H9 (cell line): ENCODE results near the gene BCKDHA. TPM values are rescaled to one million over a fixed set of nuclear protein-coding genes. Genes with fewer than 3 reads are reported as not detected.
A peak's percentile ranks its signal among the peaks of the same experiment; 100 is the strongest.

Experiments
- DNase-seq: peaks from one replicate; pipeline ENCODE4 v3.0.0-alpha.2; 2017
- H2AFZ ChIP-seq: one replicate; pipeline ENCODE4 v1.6.1; 2013; ENCODE audit warnings: mild to moderate bottlenecking, low read length, control low read depth, moderate library complexity
- H2AK5ac ChIP-seq: 2 replicates; pipeline ENCODE4 v1.6.1; 2013; ENCODE audit warnings: low read length, control low read depth, mixed read lengths; ENCODE audit not compliant: insufficient read length
- H2BK120ac ChIP-seq: one replicate; pipeline ENCODE4 v1.6.1; 2013; ENCODE audit warnings: low read depth, mild to moderate bottlenecking, low read length, control low read depth, inconsistent platforms; ENCODE audit not compliant: poor library complexity, severe bottlenecking
- H2BK12ac ChIP-seq: 2 replicates; pipeline ENCODE4 v1.6.1; 2013; ENCODE audit warnings: low read length, control low read depth, mixed read lengths, low read depth; ENCODE audit not compliant: insufficient read length
- H2BK15ac ChIP-seq: 2 replicates; pipeline ENCODE4 v1.6.1; 2013; ENCODE audit warnings: low read depth, low read length, control low read depth
- H2BK20ac ChIP-seq: one replicate; pipeline ENCODE4 v1.6.1; 2013; ENCODE audit warnings: low read depth, mild to moderate bottlenecking, low read length, control low read depth, inconsistent platforms; ENCODE audit not compliant: poor library complexity, severe bottlenecking
- H2BK5ac ChIP-seq: 2 replicates; pipeline ENCODE4 v1.6.1; 2013; ENCODE audit warnings: low read length, control low read depth, mixed read lengths; ENCODE audit not compliant: insufficient read length
- H3K14ac ChIP-seq: 2 replicates; pipeline ENCODE4 v1.6.1; 2013; ENCODE audit warnings: low read length, control low read depth; ENCODE audit not compliant: insufficient read depth
- H3K18ac ChIP-seq: 2 replicates; pipeline ENCODE4 v1.6.1; 2013; ENCODE audit warnings: low read depth, mild to moderate bottlenecking, mixed read lengths, low read length, control low read depth; ENCODE audit not compliant: insufficient read length
- H3K23ac ChIP-seq: 2 replicates; pipeline ENCODE4 v1.6.1; 2013; ENCODE audit warnings: low read length, control low read depth, mixed read lengths, low read depth; ENCODE audit not compliant: insufficient read length
- H3K23me2 ChIP-seq: 2 replicates; pipeline ENCODE4 v1.6.1; 2013; ENCODE audit warnings: low read depth, mild to moderate bottlenecking, mixed read lengths, low read length, control low read depth; ENCODE audit not compliant: insufficient read length, poor library complexity, severe bottlenecking
- H3K27ac ChIP-seq: 2 replicates; pipeline ENCODE4 v1.5.1; 2013; ENCODE audit warnings: low read length, control low read depth, mixed read lengths, low read depth; ENCODE audit not compliant: insufficient read length
- H3K27me3 ChIP-seq: 2 replicates; pipeline ENCODE4 v1.6.1; 2013; ENCODE audit warnings: low read length, control low read depth, inconsistent platforms; ENCODE audit not compliant: insufficient read depth
- H3K4ac ChIP-seq: 2 replicates; pipeline ENCODE4 v1.6.1; 2013; ENCODE audit warnings: low read depth, mild to moderate bottlenecking, control low read depth, inconsistent platforms, low read length, moderate library complexity
- H3K4me1 ChIP-seq: 2 replicates; pipeline ENCODE4 v1.6.1; 2013; ENCODE audit warnings: low read length, control low read depth, inconsistent platforms; ENCODE audit not compliant: insufficient read depth
- H3K4me2 ChIP-seq: 2 replicates; pipeline ENCODE4 v1.6.1; 2013; ENCODE audit warnings: low read length, control low read depth, mixed read lengths; ENCODE audit not compliant: insufficient read length, insufficient read depth
- H3K56ac ChIP-seq: 2 replicates; pipeline ENCODE4 v1.6.1; 2013; ENCODE audit warnings: low read depth, mild to moderate bottlenecking, mixed read lengths, low read length, control low read depth; ENCODE audit not compliant: insufficient read length
- H3K79me1 ChIP-seq: 2 replicates; pipeline ENCODE4 v1.6.1; 2013; ENCODE audit warnings: low read depth, mild to moderate bottlenecking, moderate library complexity, low read length, control low read depth, inconsistent platforms; ENCODE audit not compliant: insufficient read depth, poor library complexity, severe bottlenecking
- H3K79me2 ChIP-seq: 2 replicates; pipeline ENCODE4 v1.6.1; 2013; ENCODE audit warnings: low read length, control low read depth, inconsistent platforms; ENCODE audit not compliant: insufficient read depth
- H3K9ac ChIP-seq: 2 replicates; pipeline ENCODE4 v1.6.1; 2013; ENCODE audit warnings: low read length, control low read depth, mixed read lengths; ENCODE audit not compliant: insufficient read length; ENCODE audit errors: extremely low read depth
- H3K9me3 ChIP-seq: one replicate; pipeline ENCODE4 v1.6.1; 2013; ENCODE audit warnings: low read depth, low read length, inconsistent platforms; ENCODE audit not compliant: control insufficient read depth
- H3T11ph ChIP-seq: one replicate; pipeline ENCODE4 v1.6.1; 2013; ENCODE audit warnings: mild to moderate bottlenecking, low read length, control low read depth, inconsistent platforms
- H4K20me1 ChIP-seq: one replicate; pipeline ENCODE4 v1.6.1; 2013; ENCODE audit not compliant: control insufficient read depth, insufficient read length, insufficient read depth
- H4K5ac ChIP-seq: 2 replicates; pipeline ENCODE4 v1.6.1; 2013; ENCODE audit warnings: low read depth, mild to moderate bottlenecking, mixed read lengths, low read length, control low read depth; ENCODE audit not compliant: insufficient read length
- H4K8ac ChIP-seq: replicated peaks from 2 replicates; pipeline ENCODE4 v1.6.1; 2013; ENCODE audit warnings: low read length, control low read depth, mixed read lengths, low read depth; ENCODE audit not compliant: insufficient read length
- H4K91ac ChIP-seq: 2 replicates; pipeline ENCODE4 v1.6.1; 2013; ENCODE audit warnings: low read depth, mild to moderate bottlenecking, moderate library complexity, mixed read lengths, low read length, control low read depth; ENCODE audit not compliant: insufficient read length
- H3K27ac Mint-ChIP-seq, 3 experiments: 2 replicates in 2 of 3; 3 replicates in 1 of 3; pipeline ENCODE4 v1.8.0; 2020 to 2021; ENCODE audit warnings: mixed read lengths in 3 of 3, mild to moderate bottlenecking in 1 of 3, moderate library complexity in 1 of 3
- H3K27me3 Mint-ChIP-seq: 2 replicates; pipeline ENCODE4 v1.8.0; 2021; ENCODE audit warnings: low read depth, mild to moderate bottlenecking, moderate library complexity, mixed read lengths
- H3K36me3 Mint-ChIP-seq, 3 experiments: 2 replicates in 2 of 3; 3 replicates in 1 of 3; pipeline ENCODE4 v1.8.0; 2020 to 2021; ENCODE audit warnings: low read depth in 3 of 3, mixed read lengths in 3 of 3; ENCODE audit not compliant: insufficient read depth in 1 of 3
- H3K4me1 Mint-ChIP-seq, 2 experiments: 2 replicates each; pipeline ENCODE4 v1.8.0; 2020; ENCODE audit warnings: mixed read lengths in 2 of 2
- H3K4me3 Mint-ChIP-seq, 2 experiments: 2 replicates in 1 of 2; 3 replicates in 1 of 2; pipeline ENCODE4 v1.8.0; 2020 to 2021; ENCODE audit warnings: mild to moderate bottlenecking in 2 of 2, mixed read lengths in 2 of 2, moderate library complexity in 1 of 2
- H3K9me3 Mint-ChIP-seq, 2 experiments: 2 replicates in 1 of 2; 3 replicates in 1 of 2; pipeline ENCODE4 v1.8.0; 2020; ENCODE audit warnings: mild to moderate bottlenecking in 2 of 2, mixed read lengths in 2 of 2, moderate library complexity in 1 of 2
- WGBS: extraction: QIAGEN DNeasy Blood & Tissue Kit; methylation state at CpG from one replicate; pipeline ENCODE4 v1.1.7; 2013; ENCODE audit warnings: missing lambda C conversion rate, low lambda C conversion rate, mixed read lengths; ENCODE audit not compliant: insufficient read length; ENCODE audit errors: extremely low coverage; 5-methylcytosine and 5-hydroxymethylcytosine counted together
- total RNA-seq: library from RNA; stranded (reverse); gene quantifications from 2 replicates; pipeline ENCODE4 v1.2.1, GENCODE V29; 2021
- TF ChIP-seq, protein P1 (sequence below): fragments of 200-600 bp; sonication (generic); conservative IDR thresholded peaks from 3 replicates; pipeline ENCODE4 v1.8.0; 2021; ENCODE audit warnings: antibody characterized with exemption, mild to moderate bottlenecking

Gene BCKDHA
- total RNA-seq, 1 experiment from 2014 or later: 21.1 TPM

GRCh38 chr19:41447732-41448332 lies 50.2 kb downstream of the BCKDHA start:
- Histone ChIP-seq H3K79me2 (no peaks in the 10 kb centered on the region), H3K9me3 (no peaks in the 10 kb centered on the region), H3K18ac (no peak overlapping the region), H2BK120ac (no peak overlapping the region), H2BK20ac (no peak overlapping the region), H2BK5ac (no peak overlapping the region), H3T11ph (no peak overlapping the region), H3K4ac (no peak overlapping the region), H2BK12ac (no peak overlapping the region), H2BK15ac (no peak overlapping the region), H3K9ac (no peak overlapping the region), H3K4me1 (no peaks in the 10 kb centered on the region; the same call in 1 of the 2 replicates), H3K56ac (no peak overlapping the region), H3K79me1 (no peaks in the 10 kb centered on the region), H3K14ac (no peak overlapping the region), H3K23me2 (no peaks in the 10 kb centered on the region), H3K23ac (no peak overlapping the region), H2AFZ (no peak overlapping the region), H4K20me1 (no peaks in the 10 kb centered on the region), H3K27me3 (no peaks in the 10 kb centered on the region), H3K27ac (no peak overlapping the region), H4K91ac (no peak overlapping the region), H4K5ac (no peak overlapping the region), H4K8ac (no peak overlapping the region), H3K4me2 (no peak overlapping the region), H2AK5ac (no peak overlapping the region)
- Mint-ChIP-seq H3K4me1 (no peaks in the 10 kb centered on the region; a peak in 1 of 4 replicates), H3K27ac (no peak overlapping the region), H3K4me3 (no peak overlapping the region; a peak in 1 of 5 replicates), H3K9me3 (peaks cover 15 to 27% of the 10 kb centered on the region in 2 experiments), H3K27me3 (peaks cover 20% of the 10 kb centered on the region), H3K36me3 (0 out of 7 replicates have a peak, but pooled peaks cover 0 to 4% (median 0%) of the 10 kb centered on the region in 3 experiments)
- TF ChIP-seq, protein P1, sequence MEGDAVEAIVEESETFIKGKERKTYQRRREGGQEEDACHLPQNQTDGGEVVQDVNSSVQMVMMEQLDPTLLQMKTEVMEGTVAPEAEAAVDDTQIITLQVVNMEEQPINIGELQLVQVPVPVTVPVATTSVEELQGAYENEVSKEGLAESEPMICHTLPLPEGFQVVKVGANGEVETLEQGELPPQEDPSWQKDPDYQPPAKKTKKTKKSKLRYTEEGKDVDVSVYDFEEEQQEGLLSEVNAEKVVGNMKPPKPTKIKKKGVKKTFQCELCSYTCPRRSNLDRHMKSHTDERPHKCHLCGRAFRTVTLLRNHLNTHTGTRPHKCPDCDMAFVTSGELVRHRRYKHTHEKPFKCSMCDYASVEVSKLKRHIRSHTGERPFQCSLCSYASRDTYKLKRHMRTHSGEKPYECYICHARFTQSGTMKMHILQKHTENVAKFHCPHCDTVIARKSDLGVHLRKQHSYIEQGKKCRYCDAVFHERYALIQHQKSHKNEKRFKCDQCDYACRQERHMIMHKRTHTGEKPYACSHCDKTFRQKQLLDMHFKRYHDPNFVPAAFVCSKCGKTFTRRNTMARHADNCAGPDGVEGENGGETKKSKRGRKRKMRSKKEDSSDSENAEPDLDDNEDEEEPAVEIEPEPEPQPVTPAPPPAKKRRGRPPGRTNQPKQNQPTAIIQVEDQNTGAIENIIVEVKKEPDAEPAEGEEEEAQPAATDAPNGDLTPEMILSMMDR: peak; percentile 29; the same call in 2 of the 3 replicates
- DNase-seq: no peak
- no CpG with 5 or more reads among the region's 12 CpGs for WGBS
